ENCODE results near the gene POLR3A.

- no peak for TF ChIP-seq CTCF (IDR thresholded peaks at IDR 0.05; ENCODE audit: poor library complexity)
- no peak for TF ChIP-seq EZH2phosphoT487 (IDR thresholded peaks at IDR 0.05; ENCODE audit: low read depth, severe bottlenecking, unreplicated experiment)
- TF ChIP-seq EZH2 (IDR thresholded peaks at IDR 0.05; ENCODE audit: borderline replicate concordance), result no peak
Measured at GRCh38 chr10:77936697-77937567, 92.4 kb downstream of the POLR3A start.

Measured in hepatocyte (in vitro differentiated cells).